Measurements from ENCODE around the gene RAB8B. TPM values are rescaled to one million over a fixed set of nuclear protein-coding genes. Genes with fewer than 3 reads are reported as not detected.
A peak's percentile ranks its signal among the peaks of the same experiment; 100 is the strongest.

The RAB8B gene
- total RNA-seq, 2 donors from 2014 or later = 7.4 to 18.0 TPM

GRCh38 chr15:63244399-63244798 lies 55.0 kb downstream of the RAB8B start:
- Histone ChIP-seq H3K4me3 (no peak overlapping the region), H3K9ac (ENCODE audit: low read depth in 2 of 2, low read length in 2 of 2) (no peak overlapping the region), H3K4me1 (no peaks in the 10 kb centered on the region), H3K27ac (peak overlapping the region; percentile 3), H3K9me3 (no peaks in the 10 kb centered on the region), H3K27me3 (no peaks in the 10 kb centered on the region), H3K36me3 (no peaks in the 10 kb centered on the region)
- TF ChIP-seq, protein P1, sequence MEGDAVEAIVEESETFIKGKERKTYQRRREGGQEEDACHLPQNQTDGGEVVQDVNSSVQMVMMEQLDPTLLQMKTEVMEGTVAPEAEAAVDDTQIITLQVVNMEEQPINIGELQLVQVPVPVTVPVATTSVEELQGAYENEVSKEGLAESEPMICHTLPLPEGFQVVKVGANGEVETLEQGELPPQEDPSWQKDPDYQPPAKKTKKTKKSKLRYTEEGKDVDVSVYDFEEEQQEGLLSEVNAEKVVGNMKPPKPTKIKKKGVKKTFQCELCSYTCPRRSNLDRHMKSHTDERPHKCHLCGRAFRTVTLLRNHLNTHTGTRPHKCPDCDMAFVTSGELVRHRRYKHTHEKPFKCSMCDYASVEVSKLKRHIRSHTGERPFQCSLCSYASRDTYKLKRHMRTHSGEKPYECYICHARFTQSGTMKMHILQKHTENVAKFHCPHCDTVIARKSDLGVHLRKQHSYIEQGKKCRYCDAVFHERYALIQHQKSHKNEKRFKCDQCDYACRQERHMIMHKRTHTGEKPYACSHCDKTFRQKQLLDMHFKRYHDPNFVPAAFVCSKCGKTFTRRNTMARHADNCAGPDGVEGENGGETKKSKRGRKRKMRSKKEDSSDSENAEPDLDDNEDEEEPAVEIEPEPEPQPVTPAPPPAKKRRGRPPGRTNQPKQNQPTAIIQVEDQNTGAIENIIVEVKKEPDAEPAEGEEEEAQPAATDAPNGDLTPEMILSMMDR (IDR thresholded peaks at IDR 0.05) = no peak
- no peak for DNase-seq
- intact Hi-C loops (cut with DNase I) = no loop called here

- Histone ChIP-seq H3K4me1 (no peaks in the 10 kb centered on the region), H3K4me3 (no peak overlapping the region), H3K9ac (ENCODE audit: low read depth in 2 of 2, low read length in 2 of 2) (no peak overlapping the region), H3K36me3 (no peaks in the 10 kb centered on the region), H3K27ac (peak overlapping the region; percentile 3), H3K9me3 (no peaks in the 10 kb centered on the region), H3K27me3 (no peaks in the 10 kb centered on the region)
- DNase-seq = no peak
- intact Hi-C loops (cut with DNase I) = no loop called here
- TF ChIP-seq, protein P1 (IDR thresholded peaks at IDR 0.05) = no peak
Observed at GRCh38 chr15:63244976-63245645, 55.7 kb downstream of the RAB8B start.

GRCh38 chr15:63246691-63247469 lies 57.5 kb downstream of the RAB8B start:
- no peak overlapping the region for H3K9ac ChIP-seq (ENCODE audit: low read depth in 2 of 2, low read length in 2 of 2)
- H3K4me3 ChIP-seq = no peak overlapping the region
- no peaks in the 10 kb centered on the region for H3K9me3 ChIP-seq
- intact Hi-C loops (cut with DNase I) = no loop called here
- H3K27me3 ChIP-seq = no peaks in the 10 kb centered on the region
- no peak for DNase-seq
- H3K36me3 ChIP-seq = no peaks in the 10 kb centered on the region
- H3K4me1 ChIP-seq = no peaks in the 10 kb centered on the region
- TF ChIP-seq, protein P1 (IDR thresholded peaks at IDR 0.05) = no peak
- H3K27ac ChIP-seq = peak overlapping the region; percentile 32

- Histone ChIP-seq H3K36me3 (no peaks in the 10 kb centered on the region), H3K4me1 (no peaks in the 10 kb centered on the region), H3K4me3 (no peak overlapping the region), H3K9ac (ENCODE audit: low read depth in 2 of 2, low read length in 2 of 2) (no peak overlapping the region), H3K27ac (no peak overlapping the region), H3K27me3 (no peaks in the 10 kb centered on the region), H3K9me3 (no peaks in the 10 kb centered on the region)
- intact Hi-C loops (cut with DNase I) = no loop called here
- TF ChIP-seq, protein P1 (IDR thresholded peaks at IDR 0.05) = no peak
- DNase-seq = no peak
Observed at GRCh38 chr15:63250312-63250965, 61.0 kb downstream of the RAB8B start.

GRCh38 chr15:63251701-63252100 lies 62.3 kb downstream of the RAB8B start:
- TF ChIP-seq, protein P1 (IDR thresholded peaks at IDR 0.05) = no peak
- Histone ChIP-seq H3K27me3 (no peaks in the 10 kb centered on the region), H3K9me3 (no peaks in the 10 kb centered on the region), H3K27ac (no peak overlapping the region), H3K4me1 (no peaks in the 10 kb centered on the region), H3K36me3 (no peaks in the 10 kb centered on the region), H3K4me3 (no peak overlapping the region), H3K9ac (ENCODE audit: low read depth in 2 of 2, low read length in 2 of 2) (no peak overlapping the region)
- intact Hi-C loops (cut with DNase I) = no loop called here
- no peak for DNase-seq
